NCI-H345 treated with DMSO at 0.1 percent for 48 hours (cell line): Measurements from ENCODE around the gene IBTK.
"Not testable (repeated sequence)": the region's sequence is repeated elsewhere in the genome, so short reads cannot be mapped to it uniquely, and the experiment has no call there.

Experiments
- DNase-seq: peaks from one replicate; lab custom pipeline; 2025; ENCODE audit not compliant: unreplicated experiment; lab: John Stamatoyannopoulos, UW

IBTK gene

DNA sequence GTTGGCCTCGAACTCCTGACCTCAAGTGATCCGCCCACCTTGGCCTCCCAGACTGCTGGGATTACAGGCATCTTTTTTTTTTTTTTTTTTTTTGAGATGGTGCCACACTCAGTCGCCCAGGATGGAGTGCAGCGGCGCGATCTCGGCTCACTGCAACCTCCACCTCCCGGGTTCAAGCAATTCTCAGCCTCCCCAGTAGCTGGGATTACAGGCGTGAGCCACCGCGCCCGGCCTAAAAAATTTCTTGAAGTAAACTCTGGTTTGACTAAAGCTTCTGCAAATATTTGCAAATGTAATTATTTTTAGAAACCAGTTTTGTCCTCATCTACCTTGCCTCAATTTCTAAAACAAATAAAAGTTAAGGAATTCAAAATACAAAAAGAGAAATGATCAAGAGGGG lies 1.2 kb downstream of the IBTK start:
- no peak for DNase-seq

DNA sequence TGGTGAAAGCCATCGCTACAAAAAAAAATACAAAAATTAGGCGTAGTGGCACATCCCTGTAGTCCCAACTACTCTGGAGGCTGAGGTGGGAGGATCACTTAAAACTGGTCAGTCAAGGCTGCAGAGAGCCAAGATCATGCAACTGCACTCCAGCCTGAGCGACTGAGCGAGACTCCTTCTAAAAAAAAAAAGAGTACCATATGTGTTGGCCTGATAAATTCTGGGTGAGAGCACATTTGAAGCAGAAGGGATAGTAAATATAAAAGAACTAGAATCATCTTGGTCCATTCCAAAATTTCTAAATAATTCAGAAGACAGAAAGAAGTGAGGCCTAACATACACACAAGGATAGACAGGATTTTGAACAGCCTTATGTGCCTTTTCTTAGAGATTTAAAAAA lies 2.2 kb downstream of the IBTK start:
- DNase-seq = no peak

DNA sequence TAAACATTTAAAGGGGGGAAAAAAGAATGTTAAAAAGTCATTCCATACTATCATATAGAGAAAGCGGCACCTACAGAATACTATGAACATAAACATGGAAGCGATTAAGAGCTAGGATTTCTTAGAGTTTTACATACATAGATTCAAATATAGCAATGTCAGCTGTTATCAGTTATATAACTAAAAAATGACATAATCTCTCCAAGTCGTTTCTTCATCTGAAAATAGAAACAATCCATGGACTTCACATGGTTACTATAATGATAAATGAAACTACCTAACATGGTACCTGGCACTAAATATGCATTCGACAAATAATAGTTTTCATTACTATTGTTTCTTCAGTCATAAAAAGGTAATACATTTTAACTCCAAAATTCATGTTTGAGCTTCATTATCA lies 3.7 kb downstream of the IBTK start:
- DNase-seq = no peak

DNA sequence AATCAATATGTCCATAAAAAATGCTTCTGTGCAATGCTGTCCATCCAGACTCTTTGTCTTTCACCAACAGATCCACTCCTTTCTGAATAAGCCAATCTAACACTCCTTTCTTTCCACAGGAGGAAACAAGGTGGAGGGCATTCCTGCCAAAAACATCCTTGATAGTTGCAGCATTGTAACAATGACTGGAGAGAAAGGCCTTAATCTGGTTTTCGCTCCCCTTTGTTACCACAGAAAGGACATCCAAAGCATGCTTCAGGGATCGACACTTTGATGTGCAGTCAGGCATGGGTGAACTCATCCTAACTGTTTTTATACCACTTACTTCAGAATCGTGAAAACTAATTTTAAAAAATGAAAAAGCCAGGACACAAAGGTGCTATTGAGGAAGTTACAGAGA lies 7.4 kb downstream of the IBTK start:
- DNase-seq = peak; percentile 53

DNA sequence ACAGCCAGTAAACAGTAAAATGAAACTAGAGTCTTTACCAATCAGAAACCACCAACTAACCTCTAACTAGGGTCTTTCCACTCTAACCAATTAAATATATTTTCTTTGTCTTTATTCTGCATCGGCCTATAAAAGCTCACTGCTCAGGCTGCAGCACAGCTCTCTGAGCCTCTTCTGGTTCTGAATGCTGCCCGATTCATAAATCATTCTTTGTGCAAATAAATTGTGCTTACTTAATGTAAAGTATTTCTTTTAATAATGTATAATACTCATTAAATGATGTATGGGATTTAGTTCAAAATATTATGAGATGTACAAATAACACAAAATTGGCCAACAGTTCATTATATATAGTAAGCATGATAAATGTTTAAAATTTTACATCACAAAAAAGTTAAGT lies 7.9 kb downstream of the IBTK start:
- DNase-seq = no peak

DNA sequence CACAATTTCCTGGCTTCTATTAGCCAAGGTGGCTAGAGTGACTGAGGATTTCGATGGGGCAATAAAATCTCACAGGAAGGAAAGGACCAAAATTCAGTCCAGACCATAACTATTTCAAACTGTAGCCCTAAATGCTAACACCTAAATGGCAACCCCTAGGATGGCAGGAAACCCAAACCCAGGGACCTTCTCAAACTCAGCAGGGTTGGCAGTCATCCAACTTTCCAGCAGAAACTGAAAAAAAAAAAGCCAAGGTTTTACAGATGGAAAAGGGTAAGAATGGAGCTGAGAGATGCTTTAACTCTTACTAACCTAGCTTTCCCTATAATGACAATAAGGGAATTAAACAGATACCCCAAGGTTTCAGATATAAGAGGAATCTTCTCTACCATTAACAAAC lies 10.5 kb downstream of the IBTK start:
- no peak for DNase-seq

DNA sequence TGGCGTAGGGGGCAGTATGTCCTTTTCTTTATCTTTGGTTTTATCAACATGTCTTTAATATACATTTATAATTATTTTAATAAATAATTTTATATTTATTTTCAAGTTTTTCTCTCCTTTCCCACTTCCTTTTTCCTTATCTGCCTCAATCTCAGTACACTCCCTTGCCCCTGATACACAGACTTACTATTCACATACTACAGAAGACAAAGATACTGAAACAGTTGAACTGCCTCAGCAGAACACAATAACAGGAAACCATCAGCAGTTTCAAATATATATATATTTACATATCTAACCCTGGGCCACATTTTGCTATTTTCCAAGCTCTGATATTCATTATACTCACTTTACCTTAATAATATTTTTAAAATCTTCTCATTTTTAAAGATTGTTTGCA lies 19.8 kb downstream of the IBTK start:
- no peak for DNase-seq

DNA sequence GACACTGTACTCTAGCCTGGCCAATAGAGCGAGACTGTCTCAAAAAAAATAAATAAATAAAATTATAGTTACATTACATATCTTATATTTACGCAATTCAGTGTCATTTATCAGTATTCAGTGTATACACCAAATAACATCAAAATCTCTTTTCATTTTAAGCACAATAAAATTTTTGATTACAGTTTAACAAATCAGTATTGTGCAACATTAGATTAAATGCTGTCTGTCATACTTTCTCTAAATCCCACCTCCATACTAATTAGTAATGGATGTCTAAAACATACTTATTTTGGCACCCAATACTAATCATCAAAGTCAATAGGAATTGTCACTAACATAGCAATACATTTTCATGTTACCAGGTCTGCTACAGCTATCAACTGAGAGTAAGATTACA lies 27.4 kb downstream of the IBTK start:
- DNase-seq = no peak

DNA sequence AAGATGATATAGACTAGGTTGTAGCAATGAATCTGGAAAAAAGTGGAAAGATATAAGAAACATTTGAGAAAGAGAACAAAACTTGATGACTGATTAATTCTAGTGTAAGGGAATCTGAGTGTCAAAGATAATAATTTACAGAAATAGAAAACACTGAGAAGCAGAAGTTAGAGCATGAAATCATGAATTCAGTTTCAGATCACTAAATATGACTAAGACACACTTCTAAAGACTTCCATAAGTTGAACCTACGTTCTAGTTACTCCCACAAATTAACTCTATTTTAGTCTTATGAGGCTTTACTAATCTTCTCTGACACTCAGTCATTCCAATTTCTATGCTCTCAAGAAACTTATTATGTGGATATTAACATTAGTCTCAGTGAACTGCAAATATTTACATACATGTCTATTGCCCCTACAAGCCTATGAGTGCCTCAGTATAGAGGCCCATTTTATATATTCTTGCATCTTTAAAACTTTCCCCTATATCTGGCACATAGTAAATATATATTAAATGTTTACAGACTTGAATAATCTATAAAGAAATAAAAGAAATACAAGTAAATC lies 30.4 kb downstream of the IBTK start:
- DNase-seq = no peak

DNA sequence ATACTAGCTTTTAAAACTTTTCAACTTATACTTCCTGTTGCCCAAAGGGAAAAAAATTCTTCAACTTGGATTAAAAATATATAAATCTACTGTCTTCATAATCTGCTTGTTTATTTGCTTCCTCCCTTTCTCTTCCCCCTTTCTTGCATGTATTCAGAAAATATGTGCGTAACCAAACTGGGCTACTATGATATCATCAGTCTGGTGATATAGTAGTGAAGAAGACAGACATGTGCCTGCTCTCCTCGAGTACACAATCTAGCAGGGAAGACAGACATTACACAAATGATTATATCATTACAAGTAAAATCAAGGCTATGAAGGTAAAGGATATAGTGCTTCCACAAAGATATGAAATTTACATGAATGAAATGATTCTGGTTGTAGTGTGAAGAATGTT lies 31.0 kb downstream of the IBTK start:
- no peak for DNase-seq

DNA sequence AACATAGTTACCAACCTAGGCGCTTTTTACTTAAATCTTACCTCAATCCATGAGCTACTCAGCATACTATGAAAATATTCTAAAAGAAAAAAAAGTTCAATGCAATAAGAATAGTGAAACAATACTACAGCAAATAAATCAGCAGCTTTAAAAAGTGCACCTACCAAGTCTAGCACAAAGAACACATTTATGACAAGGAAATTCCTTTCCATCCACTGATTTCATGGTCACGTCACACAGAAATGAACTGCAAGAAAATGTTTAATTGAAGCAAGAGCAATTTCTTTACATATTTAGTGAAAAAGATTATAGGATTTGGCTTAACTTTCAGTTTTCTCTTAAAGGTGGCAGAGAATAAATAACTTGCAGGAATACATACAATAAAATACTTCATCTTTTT lies 36.2 kb downstream of the IBTK start:
- DNase-seq = no peak

DNA sequence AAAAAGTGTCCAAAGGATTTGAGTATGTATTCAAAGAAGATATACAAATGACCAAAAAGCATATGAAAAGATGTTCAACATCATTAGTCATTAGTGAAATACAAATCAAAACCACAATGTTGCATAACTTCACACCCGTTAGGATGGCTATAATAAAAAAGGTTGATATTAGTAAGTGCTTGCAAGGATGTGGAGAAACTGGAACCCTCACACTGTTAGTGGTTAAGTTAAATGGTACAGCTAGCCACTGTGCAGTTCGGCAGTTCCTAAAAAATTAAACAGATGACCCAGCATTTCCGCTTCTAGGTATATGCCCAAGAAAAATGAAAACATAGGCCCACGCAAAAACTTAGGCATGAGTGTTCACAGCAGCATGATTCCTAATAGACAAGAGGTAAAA lies 38.6 kb downstream of the IBTK start:
- DNase-seq = no peak

DNA sequence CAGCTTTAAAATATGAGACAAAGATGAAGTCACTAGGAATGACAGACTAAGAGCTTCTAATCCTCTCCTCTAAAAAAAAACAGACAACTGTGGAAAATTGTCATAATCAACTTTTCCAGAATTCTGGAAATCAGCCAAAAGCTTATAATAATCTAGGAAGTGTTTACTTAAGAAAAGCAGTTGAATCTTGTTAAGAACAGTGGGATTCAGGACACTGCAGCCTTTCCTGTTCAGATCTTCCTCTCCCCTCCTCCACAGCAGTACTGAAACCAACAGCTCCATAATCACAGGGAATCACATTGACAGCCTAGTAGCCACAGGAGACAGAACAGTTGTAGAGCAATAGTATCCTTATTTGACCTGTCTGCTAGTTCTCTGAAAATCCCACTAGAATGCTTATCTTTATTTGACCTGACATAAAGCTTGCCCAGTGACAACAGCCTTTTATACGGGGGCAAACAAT lies 41.6 kb downstream of the IBTK start:
- no peak for DNase-seq

DNA sequence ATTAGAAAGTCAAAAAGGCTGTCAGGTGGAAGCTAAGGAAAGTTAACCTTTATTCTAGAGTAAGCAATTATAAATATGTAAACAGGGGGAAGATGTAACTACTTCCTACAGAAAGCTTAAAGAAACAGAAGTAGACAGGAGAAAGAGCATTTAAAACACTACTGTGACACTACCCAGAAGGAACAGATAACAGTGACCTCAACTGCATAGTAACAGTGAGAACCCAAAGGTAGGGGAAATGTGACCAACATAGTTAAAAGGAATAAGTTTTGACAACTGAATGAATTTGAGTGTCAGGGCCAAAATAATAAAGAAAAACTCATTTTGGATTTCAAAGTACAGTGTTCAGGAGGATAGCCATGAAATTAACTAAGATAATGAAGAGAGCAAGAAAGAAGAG lies 43.5 kb downstream of the IBTK start:
- no peak for DNase-seq

DNA sequence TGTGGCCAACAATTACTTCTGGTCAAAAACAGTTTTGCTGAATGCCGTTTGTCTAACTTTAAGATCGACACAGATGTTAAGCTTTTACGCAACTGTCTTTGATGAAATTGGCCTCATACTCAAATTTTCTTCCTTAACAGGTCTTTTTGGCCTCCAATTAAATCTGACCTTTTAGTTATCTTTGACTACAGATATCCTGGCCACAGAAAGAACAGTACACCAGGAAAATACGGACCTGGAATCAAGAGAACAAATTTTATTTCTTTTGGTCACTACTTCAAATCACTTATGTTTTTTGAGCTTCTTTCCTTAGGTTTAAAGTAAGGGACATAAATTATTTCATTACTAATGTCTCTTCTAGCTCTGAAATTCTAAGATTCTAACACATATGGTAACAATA lies 49.8 kb downstream of the IBTK start:
- no peak for DNase-seq

DNA sequence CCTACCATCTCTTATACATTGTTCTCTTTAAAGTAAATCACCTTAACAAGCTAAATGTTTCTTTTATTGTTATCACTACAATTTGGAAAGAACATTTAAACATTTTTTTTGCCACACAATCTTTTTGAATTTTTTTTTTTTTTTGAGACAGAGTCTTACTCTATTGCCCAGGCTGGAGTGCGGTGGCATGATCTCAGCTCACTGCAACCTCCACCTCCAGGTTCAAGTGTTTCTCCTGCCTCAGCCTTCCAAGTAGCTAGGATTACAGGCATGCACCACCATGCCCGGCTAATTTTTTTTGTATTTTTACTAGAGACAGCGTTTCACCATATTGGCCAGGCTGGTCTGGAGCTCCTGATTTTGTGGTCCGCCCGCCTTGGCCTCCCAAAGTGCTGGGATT lies 50.3 kb downstream of the IBTK start:
- DNase-seq = not testable (repeated sequence)

DNA sequence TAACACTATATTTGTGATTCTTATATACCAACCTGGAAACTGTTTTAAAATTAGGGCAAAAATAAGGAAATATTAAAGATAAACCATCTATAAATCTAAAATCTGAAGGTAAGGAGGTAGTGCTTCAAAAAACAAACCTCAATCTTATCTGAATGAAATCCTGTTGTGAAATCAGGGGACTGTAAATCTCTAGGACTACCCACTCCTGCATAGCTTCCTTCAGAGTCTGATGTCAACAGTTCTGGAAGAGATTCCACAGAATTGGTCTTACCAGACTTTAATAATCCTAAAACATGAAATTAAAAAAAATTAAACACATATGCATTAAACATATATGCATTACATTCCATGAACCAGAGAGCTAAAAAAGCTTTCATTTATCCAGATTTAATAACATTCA lies 51.4 kb downstream of the IBTK start:
- DNase-seq = no peak

DNA sequence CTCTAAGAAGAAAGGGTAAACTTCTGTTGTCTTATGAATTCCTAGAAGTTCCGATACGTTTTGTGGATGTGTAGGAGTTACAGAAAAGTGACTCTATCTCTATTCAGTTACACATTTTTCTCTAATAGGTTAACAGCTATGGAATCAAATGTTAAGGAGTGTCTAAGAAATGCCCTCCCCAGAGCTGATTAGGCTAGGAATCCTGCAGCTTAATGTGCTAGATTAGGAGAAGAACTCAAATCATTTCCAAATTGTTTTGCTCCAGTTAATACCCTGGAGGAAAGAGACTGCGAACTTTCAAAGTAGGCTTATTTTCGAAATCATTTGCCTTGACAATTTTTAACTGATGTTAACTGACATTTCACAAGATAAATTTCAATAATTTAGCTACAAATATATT lies 51.9 kb downstream of the IBTK start:
- no peak for DNase-seq

DNA sequence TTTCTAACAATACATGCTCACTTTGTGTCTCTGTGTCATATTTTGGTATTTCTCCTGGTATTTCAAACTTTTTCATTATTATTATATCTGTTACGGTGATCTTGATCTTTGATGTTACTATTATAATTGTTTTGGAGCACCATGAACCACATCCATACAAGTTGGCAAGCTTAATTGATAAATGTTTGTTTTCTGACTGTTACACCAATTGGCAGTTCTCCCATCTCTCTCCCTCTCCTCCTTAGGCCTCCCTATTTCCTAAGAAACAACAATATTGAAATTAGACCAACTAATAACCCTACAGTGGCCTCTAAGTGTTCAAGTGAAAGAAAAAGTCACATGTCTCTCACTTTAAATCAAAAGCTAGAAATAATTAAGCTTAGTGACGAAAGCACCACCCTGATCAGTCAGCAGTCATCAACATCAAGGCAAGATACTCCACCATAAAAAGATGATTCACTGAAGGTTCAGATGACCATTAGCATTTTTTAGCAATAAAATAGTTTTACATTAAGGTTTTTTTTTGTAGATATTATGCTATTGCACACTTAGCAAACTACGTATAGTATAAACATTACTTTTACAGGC lies 61.5 kb downstream of the IBTK start:
- DNase-seq = no peak

DNA sequence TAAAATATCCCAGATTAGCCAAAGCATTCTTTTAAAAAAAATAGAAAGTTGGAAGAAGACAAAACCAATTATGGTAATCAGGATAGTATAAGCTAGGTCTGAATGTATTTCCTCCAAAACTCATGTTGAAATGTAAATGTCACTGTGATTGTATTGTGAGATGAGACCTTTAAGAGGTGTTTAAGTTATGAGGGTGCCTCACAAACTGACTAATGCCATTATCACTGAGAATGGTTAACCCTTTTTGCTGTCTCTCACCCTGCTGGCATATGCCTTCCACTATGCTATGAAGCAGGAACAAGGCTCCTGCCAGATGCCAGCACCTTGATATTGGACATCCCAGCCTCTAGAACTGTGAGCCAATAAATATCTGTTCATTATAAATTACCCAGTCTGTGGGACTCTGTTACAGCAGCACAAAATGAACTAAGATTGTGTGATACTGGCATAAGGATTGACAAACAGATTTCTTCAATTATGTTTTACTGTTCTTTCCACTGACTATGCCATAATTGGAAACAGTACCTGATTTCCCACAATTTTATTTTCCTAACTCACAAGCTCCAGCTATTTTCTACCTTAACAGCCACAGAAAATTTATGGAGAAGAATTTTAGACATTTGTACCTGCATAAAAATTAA lies 63.8 kb downstream of the IBTK start:
- no peak for DNase-seq

DNA sequence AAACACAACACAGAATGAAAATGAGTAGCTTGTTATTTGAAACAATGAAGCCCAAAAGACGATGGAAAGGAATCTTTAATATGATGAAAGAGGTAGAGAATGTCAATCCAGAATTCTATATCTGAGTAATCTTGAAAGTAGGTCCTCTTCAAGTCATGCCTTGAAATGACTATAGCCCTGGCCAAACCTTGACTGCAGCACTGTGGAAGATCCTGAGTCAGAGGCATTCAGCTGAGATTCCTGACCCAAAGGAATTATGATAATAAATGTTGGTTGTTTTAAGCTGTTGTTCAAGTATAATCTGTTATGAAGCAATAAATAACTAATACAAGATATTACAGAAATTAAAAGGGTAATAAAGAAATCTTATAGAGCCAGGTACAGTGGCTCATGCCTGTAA lies 64.8 kb downstream of the IBTK start:
- DNase-seq = no peak

DNA sequence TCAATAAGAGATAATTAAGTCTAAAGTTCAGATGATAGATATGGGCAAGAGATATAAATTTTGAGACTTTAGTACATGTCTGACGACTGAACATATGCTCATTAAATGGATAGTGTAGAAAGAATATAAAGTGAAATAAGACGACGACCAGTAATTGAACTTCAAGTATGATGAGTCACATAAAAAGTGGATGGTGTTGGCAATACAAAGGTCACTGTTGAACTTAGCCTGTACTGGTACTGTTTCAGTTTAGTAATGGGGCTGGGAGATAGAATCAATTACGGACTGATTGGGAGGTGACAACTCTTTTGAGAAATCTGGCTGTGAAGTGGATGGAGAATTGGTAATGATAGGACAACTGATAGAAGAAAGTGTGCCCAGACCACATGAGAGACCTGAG lies 68.1 kb downstream of the IBTK start:
- DNase-seq = no peak

DNA sequence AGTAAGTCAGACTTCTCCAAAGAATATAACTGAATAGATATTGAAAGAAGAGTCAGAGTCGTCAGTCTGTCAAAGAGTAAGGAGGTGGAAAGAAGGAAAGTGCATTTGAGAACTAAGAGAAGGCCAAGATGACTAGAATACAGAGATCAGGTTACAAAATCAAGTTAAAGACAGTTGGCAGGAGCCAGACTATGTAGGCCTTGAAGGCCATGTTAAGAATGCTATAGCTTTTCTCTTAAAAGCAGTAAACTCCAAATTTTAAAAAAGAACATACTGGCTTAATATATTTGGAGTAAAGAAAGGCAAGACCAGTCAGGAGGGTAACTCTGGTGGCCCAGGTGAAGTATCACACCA lies 68.8 kb downstream of the IBTK start:
- DNase-seq = no peak
